ENCODE data around the gene GPR21. TPM values are rescaled to one million over a fixed set of nuclear protein-coding genes. Genes with fewer than 3 reads are reported as not detected.

GPR21 gene
- total RNA-seq, 1 experiment from 2014 or later: not detected

- DNase-seq (ENCODE audit: low spot score): no peak
These were observed 566 bp downstream of the GPR21 start for GRCh38 chr9:123033864-123034601.

- no peak for DNase-seq (ENCODE audit: low spot score)
These were observed 1.5 kb downstream of the GPR21 start for GRCh38 chr9:123034881-123035510.

- no peak for DNase-seq (ENCODE audit: low spot score)
These were observed 2.3 kb downstream of the GPR21 start for GRCh38 chr9:123035791-123036190.

GRCh38 chr9:123036893-123037545, 3.6 kb downstream of the GPR21 start:
- DNase-seq (ENCODE audit: low spot score): no peak

- DNase-seq (ENCODE audit: low spot score): no peak
These were observed 6.3 kb downstream of the GPR21 start for GRCh38 chr9:123039617-123040219.

- no peak for DNase-seq (ENCODE audit: low spot score)
These were observed 7.3 kb downstream of the GPR21 start for GRCh38 chr9:123040801-123041200.

- DNase-seq (ENCODE audit: low spot score): no peak
These were observed 8.0 kb downstream of the GPR21 start for GRCh38 chr9:123041489-123041888.

- DNase-seq (ENCODE audit: low spot score): no peak
These were observed 9.8 kb downstream of the GPR21 start for GRCh38 chr9:123043081-123043939.

GRCh38 chr9:123044586-123044985, 11.1 kb downstream of the GPR21 start:
- DNase-seq (ENCODE audit: low spot score): no peak

GRCh38 chr9:123046406-123047195, 13.1 kb downstream of the GPR21 start:
- DNase-seq (ENCODE audit: low spot score): no peak

GRCh38 chr9:123048748-123049147, 15.3 kb downstream of the GPR21 start:
- DNase-seq (ENCODE audit: low spot score): no peak

- no peak for DNase-seq (ENCODE audit: low spot score)
These were observed 16.2 kb downstream of the GPR21 start for GRCh38 chr9:123049589-123050222.

GRCh38 chr9:123053046-123053445, 19.6 kb downstream of the GPR21 start:
- no peak for DNase-seq (ENCODE audit: low spot score)

- DNase-seq (ENCODE audit: low spot score): no peak
These were observed 20.2 kb downstream of the GPR21 start for GRCh38 chr9:123053711-123054110.

GRCh38 chr9:123058834-123059233, 25.4 kb downstream of the GPR21 start:
- no peak for DNase-seq (ENCODE audit: low spot score)

- no peak for DNase-seq (ENCODE audit: low spot score)
These were observed 26.2 kb downstream of the GPR21 start for GRCh38 chr9:123059472-123060220.

GRCh38 chr9:123061216-123061615, 27.7 kb downstream of the GPR21 start:
- DNase-seq (ENCODE audit: low spot score): no peak

- DNase-seq (ENCODE audit: low spot score): no peak
These were observed 29.1 kb downstream of the GPR21 start for GRCh38 chr9:123062351-123063176.

Measured in HT-29 (cell line).